GM04504 (cell line): ENCODE results near the gene DSTYK.
A peak's percentile ranks its signal among the peaks of the same experiment; 100 is the strongest.
"Not testable (repeated sequence)": the region's sequence is repeated elsewhere in the genome, so short reads cannot be mapped to it uniquely, and the experiment has no call there.

Source experiments
- DNase-seq: peaks from one replicate; pipeline ENCODE4 v3.0.0-alpha.2; 2012; ENCODE audit warnings: low read depth

DSTYK gene

DNA sequence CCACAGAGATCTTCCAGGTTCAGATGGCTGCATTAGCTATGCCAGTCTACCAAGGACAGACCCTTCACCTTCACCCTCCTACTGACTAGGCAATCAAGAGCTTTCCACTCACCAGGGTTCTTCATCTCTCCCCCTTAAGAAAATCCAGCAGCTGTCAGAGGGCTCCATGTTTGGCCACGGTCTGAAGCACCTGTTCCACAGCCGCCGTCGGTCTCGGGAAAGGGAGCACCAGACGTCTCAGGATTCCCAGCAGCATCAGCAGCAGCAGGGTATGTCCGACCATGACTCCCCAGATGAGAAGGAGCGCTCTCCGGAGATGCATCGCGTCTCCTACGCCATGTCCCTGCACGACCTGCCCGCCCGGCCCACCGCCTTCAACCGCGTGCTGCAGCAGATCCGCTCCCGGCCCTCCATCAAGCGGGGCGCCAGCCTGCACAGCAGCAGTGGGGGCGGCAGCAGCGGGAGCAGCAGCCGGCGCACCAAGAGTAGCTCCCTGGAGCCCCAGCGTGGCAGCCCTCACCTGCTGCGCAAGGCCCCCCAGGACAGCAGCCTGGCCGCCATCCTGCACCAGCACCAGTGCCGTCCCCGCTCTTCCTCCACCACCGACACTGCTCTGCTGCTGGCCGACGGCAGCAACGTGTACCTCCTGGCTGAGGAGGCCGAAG, 30.0 kb upstream of the DSTYK start:
- no peak for DNase-seq

DNA sequence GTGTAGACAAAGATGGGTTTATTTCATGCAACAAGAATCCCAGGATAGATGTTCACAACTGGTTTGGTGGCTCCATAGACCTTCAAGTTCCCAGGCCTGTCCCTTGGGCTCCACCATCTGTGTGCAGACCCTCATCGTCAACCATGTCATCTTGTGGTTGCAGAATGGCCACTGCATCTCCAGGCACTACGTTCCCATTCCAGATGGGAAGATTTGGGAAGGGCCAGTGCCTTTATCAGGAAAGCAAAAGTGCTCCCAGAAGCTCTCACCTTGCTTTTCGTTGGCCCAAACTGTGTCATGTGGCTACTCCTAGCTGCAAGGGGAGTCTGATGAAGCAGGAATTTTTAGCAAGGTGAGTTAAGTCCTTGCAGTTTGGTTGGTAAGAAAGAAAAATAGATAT, 29.1 kb upstream of the DSTYK start:
- no peak for DNase-seq

DNA sequence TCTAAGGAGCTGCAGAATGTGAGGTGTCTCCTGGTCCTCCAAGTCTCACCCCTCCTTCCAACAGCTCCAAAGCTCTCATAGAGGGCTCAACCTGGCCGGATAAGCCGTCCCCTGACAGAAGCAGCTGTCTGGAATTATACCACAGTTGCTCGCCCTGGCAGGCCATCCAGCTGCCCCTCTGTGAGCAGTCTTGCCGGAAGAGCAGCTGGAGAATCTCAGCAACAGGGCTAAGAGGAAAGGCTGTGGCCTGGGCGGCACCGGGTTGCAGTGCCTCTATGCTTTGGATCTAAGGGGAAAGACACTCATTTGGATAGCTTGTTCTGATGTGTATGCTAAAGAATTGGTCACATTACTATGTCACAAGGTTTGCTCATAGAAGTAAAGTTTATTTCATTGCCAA, 28.6 kb upstream of the DSTYK start:
- DNase-seq, result no peak

DNA sequence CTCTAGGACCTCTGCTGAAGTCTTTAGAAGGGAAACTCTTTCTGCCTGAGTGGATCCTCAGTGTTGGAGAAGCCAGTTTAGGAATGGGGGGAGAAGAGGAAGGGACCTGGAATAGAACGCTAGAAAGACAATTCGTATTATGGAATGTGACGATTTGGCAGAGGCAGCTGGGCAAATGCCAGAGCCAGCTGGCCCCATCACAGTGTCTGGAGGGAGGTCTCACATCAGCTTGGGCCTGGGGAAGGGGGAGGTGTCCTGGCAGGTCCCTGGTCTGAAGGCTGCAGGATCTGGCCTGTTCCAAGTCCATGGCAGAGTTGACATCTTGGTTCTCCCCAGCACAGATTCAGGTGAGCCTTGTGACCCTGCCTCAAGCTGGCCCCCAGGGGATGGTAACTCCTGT, 27.6 kb upstream of the DSTYK start:
- DNase-seq, result no peak

DNA sequence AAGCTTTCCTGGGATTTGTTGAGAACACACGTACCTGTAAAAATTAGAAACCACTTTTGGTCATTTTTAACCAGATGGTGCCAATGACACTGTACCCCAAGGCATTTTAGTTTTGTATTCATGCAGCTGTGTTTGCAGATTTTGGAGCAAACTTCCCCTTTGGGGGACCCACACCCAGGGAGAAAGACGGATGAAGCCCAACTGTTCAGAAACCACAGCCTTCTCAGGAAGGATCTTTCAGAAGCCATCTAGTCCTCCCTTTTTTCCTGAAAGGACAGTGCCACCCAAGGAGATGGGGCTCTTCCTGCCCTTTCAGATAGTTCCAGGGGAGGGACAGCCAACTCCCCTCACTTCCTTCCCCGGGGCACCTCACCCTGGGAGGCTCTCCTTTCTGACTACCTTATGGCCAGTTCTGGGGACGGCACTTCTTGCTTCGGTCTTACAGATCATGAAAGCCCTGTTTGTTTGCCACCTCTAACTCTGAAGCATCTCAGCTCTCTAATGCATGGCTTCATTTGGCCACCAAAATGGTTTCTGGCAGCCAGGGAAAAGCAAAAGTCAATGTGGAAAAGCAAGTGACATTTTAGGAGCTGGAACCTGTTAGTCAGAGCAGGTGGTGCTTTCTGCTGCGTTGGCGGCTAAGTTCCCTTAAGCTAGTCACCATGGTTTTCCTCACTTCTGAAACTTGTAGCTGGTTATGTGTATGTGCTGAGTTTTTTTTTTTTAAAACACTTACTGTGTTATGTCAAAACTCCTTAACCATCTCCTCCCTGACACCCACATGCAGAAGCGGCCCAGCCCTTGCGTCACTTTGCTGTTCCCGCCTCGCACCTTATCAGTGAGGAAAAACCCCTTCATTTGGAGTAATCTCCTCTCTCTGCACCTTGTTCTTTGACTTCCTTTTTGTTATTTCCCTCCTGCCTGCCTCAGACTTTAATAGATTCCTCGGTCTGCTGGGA, 26.3 kb upstream of the DSTYK start:
- no peak for DNase-seq

DNA sequence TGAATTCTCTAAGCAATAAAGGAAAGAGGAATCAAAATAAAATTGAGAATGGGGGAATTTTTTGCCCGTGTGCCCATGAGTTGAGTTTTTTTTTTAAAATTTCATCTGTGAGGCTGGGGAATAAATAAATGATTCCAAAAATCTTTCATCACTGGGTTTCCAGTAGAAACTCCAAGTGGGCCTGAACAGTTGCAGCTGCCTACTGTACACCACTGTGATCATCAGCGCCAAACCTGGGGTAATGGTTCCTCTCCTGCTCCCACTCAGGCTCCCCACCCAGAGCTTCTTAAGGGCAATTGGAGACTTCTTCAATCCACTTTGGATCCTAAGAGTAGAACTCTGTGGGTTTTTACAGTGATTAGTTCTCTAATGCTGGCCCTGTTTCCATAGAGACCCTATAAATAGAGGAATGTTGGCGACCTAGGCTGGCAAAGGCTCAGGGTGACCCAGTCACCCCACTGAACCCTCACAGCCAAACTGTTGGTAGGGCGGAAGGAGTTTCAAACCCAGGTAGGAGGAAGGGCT, 25.5 kb upstream of the DSTYK start:
- no peak for DNase-seq

DNA sequence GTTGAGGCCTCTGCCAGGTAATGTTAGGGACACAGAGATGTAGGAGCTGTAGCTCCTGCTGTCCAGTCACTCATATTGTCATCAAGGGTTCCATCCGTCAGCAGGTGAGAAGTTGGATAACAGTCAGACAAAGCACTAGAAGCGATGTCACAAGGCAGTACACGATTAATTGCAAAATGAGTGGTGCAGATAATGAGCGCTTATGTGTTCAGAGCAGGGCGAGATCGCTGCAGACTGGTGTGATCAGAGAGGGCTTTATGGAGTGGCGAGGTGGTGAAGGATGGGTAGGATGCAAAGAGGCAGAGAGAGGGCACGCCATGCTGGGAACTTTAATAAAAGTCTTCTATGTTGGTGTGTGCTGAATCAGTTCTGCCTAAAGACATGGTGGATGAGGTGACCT, 25.0 kb upstream of the DSTYK start:
- DNase-seq, result no peak

DNA sequence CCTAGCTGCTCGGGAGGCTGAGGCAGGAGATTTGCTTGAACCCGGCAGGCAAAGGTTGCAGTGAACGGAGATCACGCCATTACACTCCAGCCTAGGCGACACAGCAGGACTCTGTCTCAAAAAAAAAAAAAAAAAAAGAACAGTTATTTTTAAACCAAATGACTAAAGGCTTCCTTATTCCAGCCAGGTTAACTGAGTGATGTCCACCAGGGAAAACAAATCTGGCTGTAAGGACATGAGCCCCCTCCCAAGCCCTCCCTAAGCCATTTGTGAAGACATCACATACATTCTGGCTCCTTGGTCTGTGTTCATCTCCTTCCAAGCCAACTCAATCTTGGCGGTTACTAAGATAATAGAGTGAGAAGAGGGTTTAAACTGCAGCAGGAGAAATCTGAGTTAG, 24.4 kb upstream of the DSTYK start:
- DNase-seq, result no peak

DNA sequence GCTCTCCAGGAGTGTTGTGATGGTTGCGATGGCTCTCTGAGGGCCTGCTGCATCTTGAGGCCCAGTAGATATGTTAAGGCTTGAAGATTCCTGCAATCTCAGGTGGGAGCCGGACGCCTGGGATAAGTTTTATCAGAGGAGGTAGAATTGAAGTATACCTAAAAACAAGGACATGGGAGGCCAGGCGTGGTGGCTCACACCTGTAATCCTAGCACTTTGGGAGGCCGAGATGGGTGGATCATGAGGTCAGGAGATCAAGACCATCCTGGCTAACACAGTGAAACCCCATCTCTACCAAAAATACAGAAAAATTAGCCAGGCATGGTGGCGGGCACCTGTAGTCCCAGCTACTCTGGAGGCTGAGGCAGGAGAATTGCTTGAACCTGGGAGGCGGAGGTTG, 22.5 kb upstream of the DSTYK start:
- DNase-seq, result not testable (repeated sequence)

DNA sequence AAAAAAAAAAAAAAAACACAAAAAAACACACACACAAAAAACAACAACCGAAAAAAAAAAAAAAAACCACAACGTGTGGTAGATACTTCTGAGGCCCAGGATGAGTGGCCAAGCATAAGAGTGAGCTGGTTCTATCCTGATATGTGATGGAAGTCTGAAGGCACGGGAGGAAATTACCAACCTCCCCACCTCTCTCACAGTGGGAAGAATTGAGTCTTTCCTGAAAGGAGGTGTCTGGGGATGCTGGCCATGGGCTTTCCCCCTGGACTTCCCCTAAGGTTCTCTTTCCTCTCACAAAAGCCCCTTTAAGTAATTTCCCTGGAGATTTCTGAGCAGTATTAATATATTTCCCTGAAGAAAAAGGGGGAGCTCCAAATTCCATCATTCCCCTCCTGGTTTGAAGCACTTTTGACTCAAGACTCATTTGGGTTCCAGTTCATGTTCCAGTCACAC, 21.5 kb upstream of the DSTYK start:
- no peak for DNase-seq

DNA sequence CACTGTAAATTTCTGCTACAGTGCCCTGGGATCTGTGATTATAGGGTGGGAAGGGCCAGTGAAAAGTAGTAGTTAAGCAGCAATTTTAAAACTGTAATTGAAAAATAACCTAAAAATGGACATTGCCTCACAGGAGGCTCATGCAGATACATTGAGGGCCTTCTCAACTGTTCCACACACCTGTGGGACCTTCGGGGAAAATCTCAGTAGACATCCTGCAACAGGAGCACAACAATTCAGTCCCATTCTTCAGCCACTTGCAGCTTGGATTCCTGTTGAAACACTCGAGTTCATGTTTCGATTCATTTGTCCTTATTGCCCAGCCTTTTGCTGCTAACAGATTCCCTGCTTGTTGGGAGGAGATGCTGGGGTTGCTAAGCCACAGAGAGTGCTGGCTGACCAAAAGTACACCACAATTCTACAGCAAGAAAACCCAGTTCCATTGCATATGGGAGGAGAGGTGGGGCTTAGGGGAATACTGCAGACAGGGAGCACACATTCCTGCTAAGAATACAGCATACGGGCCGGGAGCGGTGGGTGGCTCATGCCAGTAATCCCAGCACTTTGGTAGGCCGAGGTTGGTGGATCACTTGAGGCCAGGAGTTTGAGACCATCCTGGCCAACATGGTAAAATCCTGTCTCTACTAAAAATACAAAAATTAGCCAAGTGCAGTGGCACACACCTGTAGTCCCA, 20.8 kb upstream of the DSTYK start:
- DNase-seq, result no peak

DNA sequence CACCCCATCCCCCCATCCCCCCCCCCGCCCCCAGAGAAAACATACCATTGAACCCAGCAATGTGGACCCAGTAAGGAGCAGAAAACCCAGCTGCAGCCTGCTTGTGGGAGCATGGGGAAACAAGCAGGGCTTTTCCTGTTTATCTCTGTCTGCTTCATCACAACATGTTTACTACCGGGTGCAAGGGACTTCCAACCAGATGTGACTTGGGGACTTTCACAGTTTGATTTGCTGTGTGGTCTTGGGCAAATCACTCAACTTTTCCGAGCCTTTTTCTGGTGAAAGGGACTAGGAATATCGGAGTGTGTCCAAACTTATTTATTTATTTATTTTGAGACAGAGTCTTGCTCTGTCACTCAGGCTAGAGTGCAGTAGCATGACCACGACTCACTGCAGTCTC, 19.5 kb upstream of the DSTYK start:
- no peak for DNase-seq

DNA sequence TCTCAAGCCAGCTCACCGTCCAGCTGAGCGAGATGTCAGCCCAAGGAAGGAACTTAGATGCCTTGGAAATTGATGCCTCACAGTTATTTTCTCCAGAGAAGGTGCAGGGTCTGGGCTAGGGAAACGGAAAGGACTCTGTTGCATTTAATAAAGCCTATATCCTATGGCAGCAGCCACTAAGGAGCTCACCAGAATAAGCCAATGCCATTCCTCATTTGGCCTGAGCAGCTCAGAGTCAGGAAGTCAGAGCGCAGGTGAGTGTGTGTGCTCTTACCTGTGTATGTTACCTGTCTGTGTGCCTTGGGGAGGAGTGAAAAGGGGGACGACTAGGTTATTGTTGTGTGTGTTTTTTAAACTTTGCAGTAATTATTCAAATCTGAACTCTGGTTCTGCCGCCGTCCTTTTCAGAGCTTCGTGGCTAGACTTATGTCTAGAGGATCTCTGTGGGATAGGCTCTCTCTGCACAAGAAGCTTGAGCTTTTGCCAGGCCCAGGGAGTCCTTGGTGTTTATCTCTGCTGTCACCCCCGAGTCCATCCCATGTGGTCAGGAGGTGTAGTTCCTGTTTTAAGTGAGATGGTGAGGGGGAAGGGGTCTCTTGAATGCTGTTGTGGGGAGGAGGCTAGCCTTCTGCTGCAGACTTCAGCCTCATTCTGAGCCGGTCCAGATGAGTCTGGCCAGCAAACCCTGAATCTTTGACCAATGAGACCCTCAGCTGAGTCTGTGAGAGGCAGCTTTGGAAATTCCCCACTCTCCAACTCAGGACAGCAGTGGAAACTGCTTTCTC, 18.6 kb upstream of the DSTYK start:
- DNase-seq, result no peak

DNA sequence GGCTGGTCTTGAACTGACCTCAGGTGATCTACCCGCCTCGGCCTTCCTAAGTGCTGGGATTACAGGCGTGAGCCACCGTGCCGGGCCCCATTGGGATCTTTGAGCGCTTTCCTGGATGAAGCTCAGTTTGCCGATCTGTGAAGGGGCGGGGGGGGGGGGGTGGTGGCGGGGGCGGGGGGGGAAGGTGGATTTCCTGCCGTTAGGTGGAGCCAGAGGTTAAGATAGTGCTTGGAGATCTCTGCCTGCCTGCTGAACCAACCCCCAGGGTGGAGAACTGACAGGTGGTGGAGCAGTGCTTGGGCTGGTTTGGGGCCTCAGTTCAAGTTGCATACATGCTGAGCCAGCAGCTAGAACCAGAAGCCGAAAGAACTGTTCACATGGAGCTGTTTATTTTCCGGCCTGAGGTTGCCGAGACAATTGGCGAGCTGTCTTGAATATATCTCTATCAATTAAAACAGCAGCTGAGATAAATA, 17.9 kb upstream of the DSTYK start:
- DNase-seq, result no peak

DNA sequence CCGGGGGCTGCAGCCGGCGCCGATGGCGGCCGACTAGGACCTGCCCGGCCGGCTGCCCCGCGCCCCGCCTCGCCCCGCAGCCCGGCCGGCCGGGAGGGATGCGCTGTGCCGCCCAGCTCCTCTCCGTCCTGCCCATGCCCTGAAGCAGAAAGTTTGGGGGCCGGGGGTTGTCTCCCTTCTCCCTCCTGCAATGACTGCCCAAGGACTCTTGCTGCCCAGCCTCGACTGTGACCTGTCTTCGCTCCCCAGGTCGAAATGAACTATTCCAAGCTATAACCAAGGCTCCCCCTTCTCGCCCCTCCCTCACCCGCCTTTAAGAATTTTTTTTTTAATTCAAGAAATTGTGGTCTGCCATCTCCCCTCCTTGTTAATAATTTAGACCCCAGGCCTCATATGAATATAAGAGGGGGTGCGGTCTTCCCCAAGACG, 16.6 kb upstream of the DSTYK start:
- no peak for DNase-seq

DNA sequence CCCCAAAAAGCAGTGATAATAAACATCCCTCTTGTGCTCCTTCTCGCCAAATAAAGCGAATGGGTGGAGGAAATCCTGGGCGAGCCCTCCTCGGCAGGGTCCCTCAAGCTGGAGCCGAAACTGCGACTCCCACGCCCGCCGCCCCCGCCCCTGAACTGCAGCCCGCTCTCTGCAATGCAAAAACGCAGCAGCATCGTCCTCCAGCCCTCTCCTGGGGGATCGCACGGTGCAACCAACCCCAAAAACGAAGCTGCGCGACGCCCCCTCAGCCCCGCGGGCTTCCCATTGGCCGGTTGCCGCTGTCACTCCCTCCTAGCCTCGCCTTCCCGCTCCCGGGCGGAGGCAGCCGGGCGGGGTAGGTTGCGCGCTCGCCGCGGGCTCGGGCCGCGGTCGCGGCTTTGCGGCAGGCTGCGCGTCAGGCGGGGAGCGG, 16.1 kb upstream of the DSTYK start, which contains the start of gene TMCC2:
TSS of gene TMCC2 (plus strand) at position 363 of the 430 bp plus-strand sequence. CDS start 619 bp downstream, outside the sequence.
- peak; percentile 71 for DNase-seq

DNA sequence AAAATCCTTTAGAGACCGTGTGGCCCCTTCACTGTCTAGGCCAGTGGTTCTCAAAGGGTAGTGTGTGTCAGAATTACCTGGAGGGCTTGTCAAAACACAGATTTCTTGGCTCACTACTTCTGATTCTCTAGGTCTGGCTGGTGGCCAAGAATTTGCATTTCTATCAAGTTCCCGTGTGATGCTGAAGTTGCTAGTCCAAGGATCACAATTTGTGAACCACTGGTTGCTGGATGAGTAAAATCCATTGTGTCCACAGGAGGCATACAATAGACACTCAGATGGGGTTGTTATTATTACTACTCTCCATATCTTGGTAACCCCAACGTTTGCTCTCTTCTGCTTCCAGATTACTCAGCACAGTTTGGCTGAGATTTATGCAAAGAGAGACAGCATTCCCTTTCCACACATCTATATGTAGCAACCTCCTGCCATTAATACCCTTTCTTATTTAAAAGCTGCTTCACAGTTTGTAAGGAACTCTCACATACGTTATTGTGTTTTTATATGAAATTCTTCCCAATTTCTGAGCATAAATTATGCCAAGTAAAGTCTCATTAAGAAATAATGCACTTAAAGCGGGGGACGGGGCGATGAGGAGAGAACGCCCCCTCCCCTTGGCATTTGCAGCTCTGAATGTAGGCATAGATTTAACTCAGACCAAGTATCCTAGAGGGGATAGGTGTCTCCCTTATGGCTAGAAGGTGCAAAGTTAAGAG, 15.5 kb upstream of the DSTYK start:
- no peak for DNase-seq

DNA sequence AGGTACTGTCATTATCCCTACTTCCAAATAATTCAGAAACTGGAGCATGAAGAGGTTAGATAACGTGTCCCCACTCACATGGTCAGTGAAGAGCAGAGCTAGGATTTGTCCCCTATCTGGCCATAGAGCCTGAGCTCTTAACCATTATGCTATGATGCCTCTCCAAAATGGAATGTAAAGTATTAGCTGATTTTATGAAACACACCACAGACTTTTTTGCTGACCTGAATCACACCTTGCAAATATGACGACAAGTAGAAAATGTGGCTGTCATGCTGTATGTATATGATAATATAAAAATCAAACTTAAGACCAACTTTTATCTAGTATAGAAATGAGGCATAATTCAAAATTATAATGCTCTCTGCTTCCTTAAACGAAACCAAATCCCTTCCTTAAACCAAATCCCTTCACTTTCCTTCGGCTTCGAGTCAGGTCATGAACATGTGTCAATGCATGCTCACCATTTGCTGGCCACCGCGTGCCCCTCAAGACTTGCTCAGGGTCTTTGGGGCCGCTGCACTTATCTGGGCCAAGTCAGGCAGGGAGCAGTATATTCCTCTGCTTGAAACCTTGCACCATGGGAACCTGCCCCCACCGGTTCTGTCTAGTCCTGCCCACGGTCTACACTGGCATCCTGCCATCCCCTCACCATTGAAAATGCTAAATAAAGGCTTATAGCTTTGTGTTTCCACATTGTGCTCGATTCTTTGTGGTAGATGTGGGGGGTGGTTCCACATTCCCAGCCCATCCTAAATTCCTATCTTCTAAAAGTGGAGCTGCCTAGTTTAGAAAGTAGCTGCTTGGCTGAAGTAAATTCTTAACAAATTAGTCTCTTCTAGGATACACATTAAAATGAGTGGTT, 14.6 kb upstream of the DSTYK start:
- no peak for DNase-seq

DNA sequence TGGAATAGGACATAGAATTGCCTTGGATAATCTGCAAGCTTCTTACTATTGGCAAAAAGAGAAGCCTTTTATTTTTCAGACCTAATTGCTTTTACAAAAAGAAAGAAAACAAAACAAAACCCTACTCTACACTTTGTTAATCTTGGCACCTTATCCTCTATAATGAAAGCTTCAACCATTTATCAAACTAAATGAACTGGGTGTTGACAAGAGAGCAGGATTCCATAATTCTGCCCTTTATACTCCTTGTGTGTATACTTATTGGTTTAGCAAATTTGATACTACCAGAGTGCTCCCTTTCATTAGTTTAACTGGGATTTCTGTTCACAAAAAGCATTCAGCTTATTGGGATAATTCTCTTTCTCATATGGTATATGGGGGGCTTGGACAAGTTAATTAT, 13.2 kb upstream of the DSTYK start:
- DNase-seq, result no peak

DNA sequence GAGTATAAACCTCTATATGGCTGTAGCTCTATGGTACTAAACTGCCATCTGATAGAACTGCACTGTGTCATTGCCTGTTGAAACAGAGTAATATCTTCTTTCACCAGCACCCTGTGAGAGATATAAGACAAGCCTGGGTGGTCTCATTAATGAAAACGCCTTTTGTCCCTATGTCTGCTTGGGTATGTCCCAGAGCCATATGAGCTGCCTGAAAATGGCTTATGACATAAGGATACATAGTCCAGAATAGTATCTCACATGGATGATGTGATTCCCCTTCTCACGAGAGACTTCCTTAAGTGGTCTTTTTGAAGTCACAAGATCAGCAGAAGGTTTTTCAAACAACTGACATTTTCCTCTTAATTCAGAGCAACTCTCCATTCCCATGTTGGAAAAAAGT, 8.9 kb upstream of the DSTYK start:
- no peak for DNase-seq
